GM19455 (cell line): ENCODE data around the gene SRC.

Experiments
- ATAC-seq: cut with Tn5 transposase; IDR thresholded peaks from one replicate; pipeline ENCODE4 v1.9.1; 2021; ENCODE audit not compliant: unreplicated experiment

Gene SRC

DNA sequence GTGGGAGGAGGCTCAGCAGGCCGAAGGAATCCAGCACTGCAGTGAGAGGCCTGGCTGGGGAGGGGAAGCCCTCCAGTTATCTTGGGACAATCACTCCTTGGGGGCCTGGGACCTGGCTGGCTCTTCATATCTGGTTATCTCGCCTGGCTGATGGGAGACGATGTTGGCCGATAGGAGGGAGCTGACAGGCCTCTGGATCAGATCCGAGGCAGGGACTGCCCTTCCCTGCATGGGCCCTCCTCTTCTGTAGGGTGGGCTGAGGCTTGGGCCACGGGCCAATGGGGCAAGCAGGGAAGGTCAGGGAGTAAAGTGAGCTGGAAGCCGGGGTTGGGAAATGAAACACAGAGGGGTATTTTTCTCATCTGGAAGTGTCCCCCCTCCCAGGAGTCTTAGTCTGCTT lies 31.3 kb upstream of the SRC start:
- ATAC-seq: no peak

GRCh38 chr20:37315021-37315451 lies 30.9 kb upstream of the SRC start:
- ATAC-seq: no peak

GRCh38 chr20:37315452-37316110 lies 30.4 kb upstream of the SRC start:
- ATAC-seq: no peak

DNA sequence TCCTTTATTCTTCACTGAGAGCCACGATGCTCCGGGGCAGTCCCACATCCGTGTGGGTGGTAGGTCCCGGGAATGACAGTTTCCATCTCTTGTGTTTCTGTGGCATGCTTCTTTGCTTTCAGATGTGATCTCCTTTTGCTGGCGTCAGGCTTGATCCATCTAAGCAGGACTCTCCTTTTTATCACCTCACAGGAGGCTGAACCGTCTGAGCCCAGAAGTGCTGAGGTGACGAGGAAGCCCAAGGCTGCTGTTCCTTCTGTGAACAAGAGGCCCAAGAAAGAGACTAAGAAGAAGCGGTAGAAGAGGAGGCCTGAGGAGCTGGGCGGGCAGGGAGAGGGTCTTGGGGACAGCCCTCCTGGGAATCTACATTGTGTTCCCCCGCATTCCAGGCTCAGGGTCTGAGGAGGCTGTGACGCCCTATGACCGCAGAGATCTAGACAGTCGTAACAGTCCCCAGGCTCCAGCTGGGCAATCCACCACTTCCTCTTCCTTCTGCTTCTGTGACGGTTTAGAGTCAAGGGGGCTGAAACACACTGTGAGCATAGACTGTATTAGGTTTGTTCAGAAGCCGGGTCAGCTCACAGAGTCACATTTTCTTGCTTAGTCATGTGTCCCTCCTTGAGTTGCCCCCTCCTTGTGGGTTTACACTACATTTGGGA lies 29.7 kb upstream of the SRC start:
- no peak for ATAC-seq

- ATAC-seq: no peak
These were observed 29.2 kb upstream of the SRC start for GRCh38 chr20:37316775-37317170.

- no peak for ATAC-seq
These were observed 28.6 kb upstream of the SRC start for GRCh38 chr20:37317316-37317715.

- no peak for ATAC-seq
These were observed 27.8 kb upstream of the SRC start for GRCh38 chr20:37317994-37318640.

DNA sequence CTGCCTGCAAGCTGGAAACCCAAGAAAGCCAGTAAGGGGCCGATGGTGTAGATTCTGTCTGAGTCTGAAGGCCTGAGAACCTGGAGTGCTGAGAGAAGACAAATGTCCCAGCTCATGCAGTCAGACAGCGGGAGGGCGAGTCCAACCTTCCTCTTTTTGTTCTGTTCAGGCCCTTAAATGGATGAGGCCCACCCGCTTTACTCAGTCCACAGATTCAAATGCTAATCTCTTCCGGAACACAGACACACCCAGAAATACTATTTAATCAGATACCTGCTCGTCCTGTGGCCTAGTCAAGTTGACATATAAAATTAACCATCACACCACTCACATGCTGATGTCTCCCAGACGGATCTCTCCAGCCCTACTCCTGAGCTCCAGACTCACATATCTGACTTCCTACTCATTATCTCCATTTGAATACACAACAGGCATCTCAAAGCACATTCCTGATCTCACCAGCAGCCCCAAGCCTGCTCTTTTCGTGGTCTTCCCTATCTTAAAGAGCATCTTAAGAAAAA lies 26.7 kb upstream of the SRC start:
- no peak for ATAC-seq

- ATAC-seq: no peak
These were observed 22.0 kb upstream of the SRC start for GRCh38 chr20:37323985-37324384.

DNA sequence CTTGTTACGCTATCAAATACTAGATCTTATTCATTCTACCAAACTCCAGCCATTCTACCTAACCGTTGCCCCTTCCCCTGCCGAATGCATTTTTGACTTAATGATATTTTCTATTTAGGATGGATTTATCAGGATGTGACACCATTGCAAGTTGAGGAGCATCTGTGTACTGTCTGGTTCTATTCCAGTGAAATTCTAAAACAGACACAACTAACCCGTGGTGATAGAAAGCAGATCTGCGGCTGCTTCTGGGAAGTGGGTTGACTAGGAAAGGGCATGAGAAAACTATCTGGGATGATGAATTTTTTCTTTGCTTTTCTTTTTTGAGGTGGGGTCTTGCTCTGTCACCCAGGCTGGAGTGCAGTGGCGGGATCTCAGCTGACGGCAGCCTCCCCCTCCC lies 20.7 kb upstream of the SRC start:
- ATAC-seq: no peak

DNA sequence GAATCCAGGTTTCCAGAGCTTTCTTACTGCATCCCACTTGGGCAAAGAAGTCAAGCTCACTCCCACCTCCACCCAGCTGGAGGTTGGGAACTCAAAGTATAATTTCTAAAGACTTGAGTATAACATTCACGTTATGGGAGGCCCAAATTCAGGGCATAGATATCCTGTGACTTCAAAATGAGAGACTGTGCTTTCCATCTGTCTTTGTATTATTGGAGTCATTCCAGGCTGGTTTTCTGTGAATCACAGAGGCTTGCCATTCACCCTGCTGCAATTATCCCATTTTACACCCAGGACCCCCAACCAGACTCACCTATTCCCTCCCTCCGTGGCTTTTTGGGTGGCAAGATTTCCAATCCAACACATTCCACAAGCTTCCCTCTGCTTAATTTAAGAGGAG lies 19.3 kb upstream of the SRC start:
- ATAC-seq: no peak

- no peak for ATAC-seq
These were observed 18.2 kb upstream of the SRC start for GRCh38 chr20:37327748-37328147.

DNA sequence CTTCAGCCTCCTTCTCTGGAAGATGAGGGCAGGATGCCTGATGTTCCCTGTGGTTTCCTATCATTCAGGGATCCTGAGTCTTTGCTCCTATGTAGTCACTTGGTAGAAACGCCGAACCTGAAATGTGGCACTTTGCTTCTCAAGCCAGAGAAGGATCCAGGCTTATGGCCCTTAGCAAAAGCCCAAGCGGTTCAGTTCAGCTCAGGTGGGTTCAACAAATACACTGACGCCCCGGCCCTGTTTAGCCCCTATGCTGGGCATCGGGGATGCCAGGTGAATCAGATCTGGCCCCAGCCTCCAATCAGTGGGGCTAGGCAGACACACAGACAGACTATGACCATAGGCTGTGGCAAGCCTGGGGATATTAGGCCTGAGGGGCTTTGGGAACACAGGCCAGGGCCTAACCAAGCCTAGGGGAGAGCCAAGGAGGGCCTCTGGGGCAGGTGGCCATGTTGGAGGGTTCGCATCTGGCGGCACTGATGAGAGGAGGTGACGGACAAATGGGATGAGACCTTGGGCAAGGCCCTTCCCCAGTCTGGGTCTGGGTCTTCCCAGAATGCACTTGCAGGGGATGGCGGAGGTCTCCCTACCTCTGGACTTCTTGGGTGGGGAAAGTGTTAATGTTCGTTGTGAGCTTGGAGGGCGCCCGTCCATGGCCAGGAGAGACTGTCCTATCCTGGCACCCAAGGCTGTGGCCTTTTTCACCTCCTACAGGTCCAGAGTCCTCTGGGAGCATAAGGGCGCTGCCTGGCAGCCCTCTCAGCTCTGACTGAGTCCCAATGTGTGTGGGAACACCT lies 17.6 kb upstream of the SRC start:
- no peak for ATAC-seq

DNA sequence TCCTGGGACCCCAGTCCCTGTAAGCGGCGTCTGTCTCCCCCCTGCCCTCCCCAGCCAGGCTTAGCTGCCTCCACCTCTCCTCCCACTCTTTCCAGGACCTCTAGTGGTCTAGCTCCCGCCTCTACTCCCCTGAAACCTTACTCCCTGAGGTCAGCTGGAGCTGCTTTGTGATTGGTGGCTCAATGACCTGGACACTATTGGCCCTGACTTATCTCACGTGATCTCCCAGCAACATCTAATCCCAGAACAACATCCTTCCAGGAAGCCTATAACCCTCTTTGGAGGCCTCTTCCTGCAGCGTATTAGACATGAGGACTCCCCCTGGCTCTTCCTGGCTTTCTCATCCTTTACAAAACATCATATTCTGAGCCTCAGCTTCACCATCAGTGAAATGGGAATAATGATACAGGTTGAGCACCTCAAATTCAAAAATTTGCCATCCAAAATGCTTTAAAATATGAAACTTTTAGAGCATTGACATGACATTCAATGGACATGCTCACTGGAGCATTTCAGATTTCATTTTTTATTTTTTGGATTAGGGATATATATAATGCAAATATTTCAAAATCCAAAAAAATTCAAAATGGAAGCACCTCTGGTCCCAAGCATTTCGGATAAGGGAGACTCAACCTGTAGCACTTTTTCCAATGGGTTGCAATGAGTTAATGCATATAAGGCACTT lies 16.3 kb upstream of the SRC start:
- ATAC-seq: no peak

DNA sequence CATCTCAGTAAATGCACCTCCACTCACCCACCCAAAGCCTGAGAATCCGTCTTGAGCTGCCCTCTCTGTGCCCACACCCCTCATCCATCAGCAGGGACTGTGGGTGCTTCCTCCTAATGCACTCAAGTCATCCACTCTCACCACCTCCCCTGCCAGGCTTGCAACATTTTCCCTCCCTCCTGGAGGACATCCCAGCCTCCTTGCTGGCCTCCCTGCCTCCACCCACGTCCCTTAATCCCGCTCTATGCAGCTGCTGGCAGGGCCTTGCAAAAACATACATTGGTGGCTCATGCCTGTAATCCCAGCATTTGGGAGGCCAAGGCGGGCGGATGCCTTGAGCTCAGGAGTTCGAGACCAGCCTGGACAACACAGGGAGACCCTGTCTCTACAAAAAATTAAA lies 15.6 kb upstream of the SRC start:
- no peak for ATAC-seq

DNA sequence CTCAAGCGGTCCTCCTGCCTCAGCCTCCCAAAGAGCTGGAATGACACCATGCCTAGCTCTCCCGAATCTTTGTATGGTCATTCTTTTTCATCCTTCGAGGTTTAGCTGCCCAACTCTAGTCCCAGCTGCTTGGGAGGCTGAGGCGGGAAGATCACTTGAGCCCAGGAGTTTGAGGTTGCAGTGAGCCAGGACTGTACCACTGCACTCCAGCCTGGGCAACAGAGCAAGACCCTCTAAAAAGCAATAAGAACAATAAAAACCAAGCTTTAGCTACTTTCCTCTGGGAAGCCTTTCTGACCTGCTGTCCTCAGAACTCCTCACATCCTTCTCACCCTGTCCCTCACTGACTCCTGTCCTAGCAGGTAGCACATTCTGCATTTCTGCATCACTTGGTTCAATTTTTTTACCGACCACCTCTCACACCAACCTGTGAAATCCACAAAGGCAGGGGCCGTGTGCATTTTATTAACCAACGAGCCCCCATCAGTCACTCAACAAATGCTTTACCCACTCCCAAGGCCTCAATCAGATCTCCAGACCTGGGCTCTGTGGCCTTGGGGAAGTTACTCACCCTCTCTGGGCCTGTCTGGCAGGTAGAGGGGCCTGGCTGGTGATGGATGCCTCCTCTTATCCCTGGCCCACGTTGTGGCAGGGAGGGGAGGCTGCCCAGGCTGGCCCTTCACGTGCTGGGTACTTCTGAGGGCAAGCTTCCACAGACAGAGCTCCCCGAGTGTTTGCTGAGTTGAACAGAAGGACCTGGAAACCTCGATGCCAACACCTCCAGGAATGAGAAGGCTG lies 14.7 kb upstream of the SRC start:
- no peak for ATAC-seq

DNA sequence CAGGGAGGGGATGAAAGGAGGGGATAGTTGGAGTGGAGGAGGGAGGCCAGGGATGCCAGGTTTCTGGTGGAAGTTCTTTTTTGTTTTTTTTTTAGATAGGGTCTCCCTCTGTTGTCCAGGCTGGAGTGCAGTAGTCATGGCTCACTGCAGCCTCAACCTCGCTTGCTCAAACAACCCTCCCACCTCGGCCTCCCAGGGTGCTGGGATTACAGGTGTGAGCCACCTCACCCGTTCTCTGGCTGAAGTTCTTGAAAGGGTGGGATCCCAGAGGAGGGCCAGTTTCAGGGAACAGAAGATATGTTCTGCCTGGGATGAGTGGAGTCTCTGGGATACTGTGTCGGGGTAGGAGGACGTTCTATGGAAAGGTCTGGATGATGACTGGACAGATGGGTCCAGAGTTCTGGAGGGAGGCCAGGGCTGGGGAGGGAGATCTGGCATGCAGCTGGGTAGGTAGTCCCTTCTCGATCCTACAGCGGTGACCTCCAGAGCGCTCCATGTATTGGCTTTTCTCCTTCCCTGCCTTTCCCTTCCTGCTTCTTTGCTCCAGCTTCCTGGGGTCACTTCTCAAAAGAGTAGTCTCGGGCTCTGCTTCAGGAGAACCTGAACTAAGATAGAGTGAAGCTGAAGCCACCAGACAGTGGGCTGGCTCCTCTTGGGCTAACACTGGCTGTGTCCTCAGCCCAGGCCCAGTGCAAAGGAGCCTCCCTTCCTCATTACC lies 12.7 kb upstream of the SRC start:
- ATAC-seq: no peak

- no peak for ATAC-seq
These were observed 12.1 kb upstream of the SRC start for GRCh38 chr20:37333848-37334318.

GRCh38 chr20:37334450-37334849 lies 11.5 kb upstream of the SRC start:
- ATAC-seq: no peak
